Fibroblast of skin of right quadriceps (primary cell): ENCODE measurements around the gene HMCN2.

Source experiments
- DNase-seq: peaks from one replicate; pipeline ENCODE4 v3.0.0-alpha.2; 2013

The HMCN2 gene

DNA sequence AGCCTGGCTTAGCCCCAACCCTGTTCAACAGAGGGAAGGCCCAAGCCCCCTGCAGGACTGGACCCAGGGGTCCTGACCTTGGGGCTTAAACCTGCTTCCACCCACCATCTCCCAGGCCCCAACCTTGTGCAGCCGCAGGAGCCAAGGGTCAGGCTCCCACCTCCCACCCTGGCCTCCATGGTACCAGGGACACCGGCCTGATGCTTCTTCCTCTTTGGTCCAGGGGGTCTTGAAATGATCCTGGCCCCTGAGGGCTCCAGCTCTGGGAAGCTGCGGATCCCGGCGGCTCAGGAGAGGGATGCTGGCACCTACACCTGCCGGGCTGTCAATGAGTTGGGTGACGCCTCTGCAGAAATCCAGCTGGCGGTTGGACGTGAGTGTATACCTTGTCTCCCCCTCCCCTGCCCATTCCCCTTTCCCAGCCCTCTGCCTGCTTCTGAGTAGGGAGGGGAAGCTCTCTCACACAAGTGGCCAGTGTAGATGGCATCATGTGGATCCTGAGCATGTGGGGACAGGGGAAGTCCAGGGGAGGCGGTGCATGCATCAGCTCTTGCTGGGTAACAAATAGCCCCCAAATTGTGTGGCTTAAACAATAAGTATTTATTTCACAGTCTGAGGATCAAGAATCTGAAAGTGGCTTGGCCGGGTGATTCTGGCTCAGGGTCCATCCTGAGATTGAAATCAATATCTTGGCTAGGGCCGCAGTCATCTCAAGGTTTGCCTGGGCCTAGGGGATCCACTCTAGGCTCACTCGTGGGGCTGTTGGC, 44.3 kb downstream of the HMCN2 start:
- no peak for DNase-seq

- DNase-seq: no peak
Observed at GRCh38 chr9:130310456-130310855, 44.9 kb downstream of the HMCN2 start.

GRCh38 chr9:130311003-130311402, 45.4 kb downstream of the HMCN2 start:
- no peak for DNase-seq

DNA sequence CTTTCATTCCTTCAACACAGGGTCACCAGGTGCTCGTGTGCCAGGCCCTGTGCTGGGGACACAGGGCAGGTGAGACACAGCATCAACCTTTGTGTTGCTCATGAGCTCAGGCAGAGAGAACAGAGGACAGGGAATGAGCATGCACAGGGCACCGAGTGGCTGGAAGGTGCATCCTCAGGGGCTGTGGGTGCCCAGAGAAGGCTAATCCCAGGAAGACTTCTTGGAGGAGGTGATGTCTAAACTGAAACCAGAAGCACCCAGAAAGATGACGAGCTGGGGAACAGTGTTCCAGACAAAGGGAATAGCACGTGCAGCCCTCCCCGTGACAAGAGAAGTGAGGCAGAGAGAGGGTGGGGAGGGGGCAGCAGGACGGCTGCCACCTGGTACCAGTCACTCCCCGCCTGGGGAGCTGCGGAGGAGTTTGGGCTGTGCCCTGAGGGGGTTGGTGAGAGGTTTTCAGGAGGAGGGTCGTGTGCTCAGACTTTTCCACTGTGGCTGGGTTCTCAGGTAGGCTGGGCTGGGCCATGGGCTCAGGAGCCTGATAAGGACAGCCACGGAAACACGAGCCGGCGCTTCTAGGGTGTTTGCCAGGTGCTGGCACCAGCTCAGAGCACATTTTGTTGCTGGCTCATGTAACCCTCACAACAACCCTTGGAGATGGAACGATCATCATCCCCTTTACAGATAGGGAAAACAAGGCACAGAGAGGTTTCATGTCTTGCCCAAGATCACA, 46.0 kb downstream of the HMCN2 start:
- no peak for DNase-seq

DNA sequence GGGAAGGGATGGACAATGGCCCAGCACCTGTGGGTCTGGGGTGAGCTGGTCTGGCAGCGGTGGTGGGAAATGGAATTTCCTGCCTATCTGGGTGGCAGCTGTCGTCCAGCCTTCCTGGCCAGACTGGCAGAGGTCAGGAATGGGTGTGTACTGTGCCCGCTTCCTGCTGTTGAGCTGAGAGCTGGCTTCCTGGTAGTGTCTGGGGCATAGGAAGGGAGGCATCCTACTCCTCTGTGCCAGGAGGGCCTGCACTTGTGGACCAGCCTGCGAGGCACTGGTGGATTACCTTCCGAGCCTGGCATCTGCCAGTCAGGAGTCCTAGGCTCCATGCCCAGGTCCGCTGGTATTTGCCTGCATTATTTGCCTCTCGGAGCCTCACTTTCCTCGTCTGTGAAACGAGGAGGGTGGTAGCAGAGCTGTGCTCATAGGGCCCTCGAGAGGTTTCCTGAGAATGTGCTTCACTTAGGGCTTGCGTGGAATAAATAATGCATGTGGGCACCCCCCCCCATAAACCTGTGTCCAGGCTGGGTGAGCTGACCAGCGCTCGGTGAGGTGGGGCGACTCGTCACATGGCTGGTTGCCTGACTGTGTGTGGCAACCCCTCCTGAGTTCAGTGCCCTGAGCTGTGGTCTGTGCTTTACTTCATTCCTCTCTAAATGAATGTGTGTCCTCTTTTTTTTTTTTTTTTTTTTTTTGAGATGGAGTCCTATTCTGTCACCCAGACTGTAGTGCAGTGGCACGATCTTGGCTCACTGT, 47.7 kb downstream of the HMCN2 start:
- DNase-seq: no peak

- DNase-seq: no peak
Observed at GRCh38 chr9:130315446-130316226, 50.1 kb downstream of the HMCN2 start.

GRCh38 chr9:130316430-130316829, 50.9 kb downstream of the HMCN2 start:
- DNase-seq: no peak

GRCh38 chr9:130319300-130319699, 53.7 kb downstream of the HMCN2 start:
- no peak for DNase-seq

- DNase-seq: no peak
Observed at GRCh38 chr9:130319944-130320712, 54.6 kb downstream of the HMCN2 start.

GRCh38 chr9:130320723-130321481, 55.3 kb downstream of the HMCN2 start:
- no peak for DNase-seq

DNA sequence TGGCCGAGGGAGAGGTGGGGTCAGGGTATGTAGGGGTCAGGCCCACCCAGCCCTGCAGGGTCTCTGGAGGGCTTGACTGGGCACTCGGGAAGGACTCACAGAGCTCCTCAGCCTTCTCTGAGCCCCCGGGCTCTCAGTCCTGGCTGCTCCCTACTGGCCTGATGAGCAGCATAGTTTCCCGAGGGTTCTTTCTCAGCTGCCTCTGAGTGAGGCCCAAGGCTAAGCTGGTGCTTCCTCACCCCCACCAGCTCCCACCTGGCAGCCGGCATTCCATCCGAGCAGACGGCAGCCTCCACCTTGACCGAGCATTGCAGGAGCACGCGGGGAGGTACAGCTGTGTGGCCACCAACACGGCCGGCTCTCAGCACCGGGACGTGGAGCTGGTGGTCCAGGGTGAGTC, 56.0 kb downstream of the HMCN2 start:
- DNase-seq: no peak

GRCh38 chr9:130323051-130323745, 57.6 kb downstream of the HMCN2 start:
- no peak for DNase-seq

GRCh38 chr9:130325921-130326320, 60.4 kb downstream of the HMCN2 start:
- no peak for DNase-seq

DNA sequence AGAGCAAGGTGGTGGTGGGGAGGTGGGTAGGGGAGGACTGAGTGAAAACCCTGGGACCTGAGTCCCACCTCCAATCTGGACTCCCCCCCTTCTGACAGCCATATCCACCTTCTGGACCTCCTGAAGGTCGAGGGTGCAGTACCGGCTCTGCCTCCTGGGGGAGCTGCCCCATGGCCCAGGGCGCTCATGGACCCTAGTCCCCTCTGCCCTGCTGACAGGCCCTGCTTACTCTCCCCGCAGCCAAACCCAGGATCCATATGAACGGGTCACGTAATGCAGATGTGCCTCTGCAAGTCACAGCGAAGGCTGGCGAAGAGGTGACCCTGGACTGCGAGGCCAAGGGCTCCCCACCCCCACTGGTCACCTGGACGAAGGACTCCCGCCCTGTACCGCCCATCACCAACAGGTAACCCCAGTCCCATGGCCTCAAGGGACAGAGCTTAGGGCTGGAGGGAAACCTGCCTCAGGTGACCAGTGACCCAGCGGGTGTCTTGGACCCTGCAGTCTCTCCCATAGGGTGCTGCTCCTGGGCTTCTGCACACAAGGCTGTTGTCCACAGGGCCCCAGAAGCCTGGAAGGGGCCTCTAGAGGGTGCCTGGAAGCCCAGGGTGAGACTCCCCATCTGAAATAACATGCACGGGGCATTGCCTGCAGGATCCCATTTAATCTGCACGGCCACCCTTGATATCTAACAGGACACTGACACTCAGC, 61.7 kb downstream of the HMCN2 start:
- no peak for DNase-seq

GRCh38 chr9:130327781-130328348, 62.3 kb downstream of the HMCN2 start:
- peak; percentile 9 for DNase-seq

- DNase-seq: peak; percentile 24
Observed at GRCh38 chr9:130328349-130328801, 62.8 kb downstream of the HMCN2 start.

- no peak for DNase-seq
Observed at GRCh38 chr9:130329061-130329460, 63.5 kb downstream of the HMCN2 start.

DNA sequence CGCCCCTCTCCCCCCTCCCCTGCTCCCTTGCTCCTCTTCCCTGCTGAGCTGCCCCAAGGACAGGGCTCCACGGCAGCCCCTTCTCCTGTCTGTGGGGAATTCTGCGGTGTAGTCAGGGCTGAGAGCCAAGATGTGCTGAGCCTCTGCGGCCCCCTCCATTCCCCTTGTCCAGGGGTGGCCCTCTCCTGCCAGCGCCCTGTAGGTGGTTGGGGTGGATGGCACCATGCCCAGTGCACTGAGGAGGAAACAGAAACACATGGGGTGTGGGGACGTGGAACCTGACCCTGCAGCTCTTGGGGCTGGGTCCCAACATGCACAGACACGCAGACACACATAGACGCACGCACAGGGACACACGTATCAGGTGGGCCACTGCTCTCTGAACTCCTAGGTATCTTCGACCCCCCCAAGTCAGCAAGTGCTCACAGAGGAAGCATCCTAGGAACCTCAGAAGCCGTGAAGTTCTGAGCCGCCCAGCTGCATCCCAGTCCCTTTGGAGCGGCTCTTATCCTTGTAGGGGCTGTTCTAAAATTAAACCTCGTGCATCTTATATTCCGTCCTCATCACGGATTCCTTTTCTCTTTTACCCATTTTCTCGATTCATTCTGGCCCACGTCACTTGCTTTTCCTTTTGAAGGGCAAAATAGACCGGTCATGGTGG, 64.8 kb downstream of the HMCN2 start:
- DNase-seq: no peak

DNA sequence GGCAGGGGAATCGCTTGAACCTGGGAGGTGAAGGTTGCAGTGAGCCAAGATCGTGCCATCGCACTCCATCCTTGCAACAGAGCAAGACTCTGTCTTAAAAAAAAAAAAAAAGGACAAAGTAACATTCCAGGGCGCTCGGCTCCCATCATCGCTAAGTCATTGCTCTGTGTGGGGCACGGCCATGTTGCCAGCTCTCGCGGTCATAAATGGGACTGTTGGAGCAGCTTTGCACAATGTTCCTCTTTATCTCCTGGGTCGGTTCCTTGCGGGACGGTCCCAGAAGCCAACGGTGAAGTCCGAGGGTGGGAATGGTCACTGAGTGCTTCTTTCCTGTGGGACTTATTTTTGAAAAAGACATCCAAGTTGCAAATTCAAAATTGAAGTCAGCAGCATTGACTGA, 65.5 kb downstream of the HMCN2 start:
- no peak for DNase-seq
